ENCODE data around the gene MGLL.

MGLL gene

DNA sequence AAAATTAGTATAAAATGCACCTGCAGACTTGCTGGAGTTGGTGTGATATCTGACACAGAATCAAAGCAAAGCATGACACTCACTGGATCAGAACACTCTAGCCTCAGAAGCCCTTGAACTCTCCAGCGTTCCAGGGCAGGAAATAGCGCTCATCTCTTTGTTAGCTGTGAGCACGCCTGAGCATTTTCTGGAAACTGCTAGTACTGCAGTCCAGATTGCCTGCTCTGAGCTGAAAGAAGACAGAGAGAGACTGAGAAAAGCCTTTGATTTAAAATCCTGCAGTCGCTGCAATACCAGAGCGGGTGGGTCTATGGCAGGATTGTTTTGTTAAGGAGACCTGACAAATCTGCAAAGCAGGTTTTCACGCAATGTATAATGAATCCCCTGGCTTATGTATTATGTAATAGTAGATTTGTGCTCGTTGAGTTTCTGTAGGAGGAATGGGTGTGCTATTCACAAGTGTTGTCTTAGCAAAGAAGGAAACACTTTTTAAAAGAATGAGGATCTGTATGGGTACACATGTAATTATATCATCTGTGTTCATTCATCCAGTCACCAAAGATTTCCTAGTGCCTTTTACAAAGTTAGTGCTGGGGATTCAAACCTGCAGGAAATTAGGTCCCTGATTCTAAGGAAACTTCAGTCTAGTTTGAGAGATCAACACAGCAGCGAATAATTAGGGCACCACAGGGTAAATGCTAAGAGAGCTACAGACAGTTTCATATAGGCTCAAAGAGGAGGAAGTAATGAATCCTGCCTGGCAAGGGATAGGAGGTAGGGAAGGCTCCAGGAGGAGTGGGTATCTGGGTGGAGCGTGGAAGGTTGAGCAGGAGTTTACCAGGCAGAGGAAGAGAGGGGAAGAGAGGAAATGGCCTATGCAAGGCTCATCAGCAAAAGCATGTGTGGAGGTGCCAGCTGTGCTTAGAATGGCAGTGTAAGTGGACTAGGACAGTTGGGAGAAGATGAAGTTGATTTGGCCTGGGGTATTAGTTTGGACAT lies 26.1 kb upstream of the MGLL start:
- peaks cover 9% of the 10 kb centered on the region for H3K4me1 Mint-ChIP-seq
- DNase-seq (ENCODE audit: low spot score in 2 of 2), result no peak
- no peaks in the 10 kb centered on the region for H3K9me3 Mint-ChIP-seq
- H3K27ac Mint-ChIP-seq, result no peak overlapping the region
- ATAC-seq (ENCODE audit: low read depth), result no peak
- H3K27me3 Mint-ChIP-seq, result peaks cover 3% of the 10 kb centered on the region
- H3K36me3 Mint-ChIP-seq, result no peaks in the 10 kb centered on the region
- no peak overlapping the region for H3K4me3 Mint-ChIP-seq

DNA sequence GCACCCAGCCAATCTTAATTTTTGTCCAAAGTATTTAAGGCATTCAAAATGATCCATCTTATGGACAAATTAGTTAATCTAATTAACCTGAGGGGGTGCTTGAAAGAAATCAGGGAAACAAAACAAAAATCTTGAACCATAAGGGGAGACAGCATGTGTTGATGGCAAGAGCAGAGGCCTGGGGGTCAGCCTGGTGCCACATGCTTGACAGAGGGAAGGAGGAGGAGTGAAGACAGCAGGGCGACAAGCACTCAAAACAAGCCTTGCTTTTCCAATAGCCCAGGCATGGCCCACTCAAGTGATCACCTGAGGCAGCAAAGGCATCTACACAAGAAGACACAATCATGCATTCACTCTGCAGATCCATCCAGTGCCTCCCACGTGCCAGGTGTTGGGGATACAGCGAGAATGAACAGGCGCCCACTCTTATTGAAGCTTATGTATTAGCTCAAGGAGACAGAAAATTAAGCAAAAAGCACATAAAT lies 25.0 kb upstream of the MGLL start:
- no peaks in the 10 kb centered on the region for H3K9me3 Mint-ChIP-seq
- ATAC-seq (ENCODE audit: low read depth), result no peak
- no peak overlapping the region for H3K4me3 Mint-ChIP-seq
- no peaks in the 10 kb centered on the region for H3K36me3 Mint-ChIP-seq
- peaks cover 3% of the 10 kb centered on the region for H3K27me3 Mint-ChIP-seq
- no peak for DNase-seq (ENCODE audit: low spot score in 2 of 2)
- H3K4me1 Mint-ChIP-seq, result peaks cover 9% of the 10 kb centered on the region
- H3K27ac Mint-ChIP-seq, result no peak overlapping the region

DNA sequence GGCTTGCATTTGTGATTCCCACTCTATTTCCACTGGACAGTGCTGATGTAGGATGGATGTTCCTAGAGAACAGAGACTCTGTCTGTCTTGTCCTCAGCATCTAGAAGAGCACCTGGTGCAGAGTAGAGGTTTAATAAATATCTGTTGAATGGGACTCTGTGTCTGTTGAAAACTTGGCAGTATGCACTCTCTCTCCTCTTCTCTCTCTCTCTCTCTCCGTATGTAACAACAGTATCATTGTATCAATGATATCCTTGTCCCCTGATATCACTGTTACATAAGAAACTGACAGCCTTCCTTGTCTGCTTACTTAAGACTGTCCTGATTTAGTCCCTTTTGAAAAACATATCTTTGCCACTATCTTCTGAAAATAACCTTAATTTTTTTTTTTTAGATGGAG lies 24.3 kb upstream of the MGLL start:
- Mint-ChIP-seq H3K4me1 (peaks cover 9% of the 10 kb centered on the region), H3K4me3 (no peak overlapping the region), H3K27ac (no peak overlapping the region), H3K27me3 (peaks cover 3% of the 10 kb centered on the region), H3K36me3 (no peaks in the 10 kb centered on the region), H3K9me3 (no peaks in the 10 kb centered on the region)
- DNase-seq (ENCODE audit: low spot score in 2 of 2) (no peak), ATAC-seq (ENCODE audit: low read depth) (no peak)

DNA sequence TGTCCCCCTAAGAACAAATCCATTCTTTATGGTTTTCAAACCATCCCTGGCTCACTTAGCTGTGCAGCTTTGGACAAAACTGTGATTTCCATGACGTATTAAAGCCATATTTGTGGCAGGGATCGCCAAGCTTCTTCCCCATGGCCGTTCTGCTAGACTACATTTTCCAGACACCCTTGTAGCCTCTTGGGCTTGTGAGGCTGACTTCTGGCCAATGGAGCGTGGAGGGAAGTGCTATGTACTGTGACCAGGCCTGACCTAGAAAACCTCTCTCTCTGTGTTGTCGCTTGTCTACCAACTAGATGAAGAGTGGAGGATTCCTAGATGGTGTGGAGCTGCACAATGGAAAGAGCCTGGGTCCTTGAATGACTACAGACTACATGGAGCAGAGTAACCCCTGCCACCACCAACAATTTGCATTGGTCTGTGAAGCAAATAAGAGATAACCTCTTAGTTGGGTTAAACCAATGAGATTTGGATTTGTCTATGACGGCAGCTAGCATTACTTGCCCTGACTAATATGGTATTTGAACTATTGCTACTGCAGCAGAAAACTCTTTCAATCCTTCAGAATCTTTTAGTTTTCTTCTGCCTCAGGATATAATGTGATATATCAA lies 22.1 kb upstream of the MGLL start:
- ATAC-seq (ENCODE audit: low read depth), result peak; percentile 58
- Mint-ChIP-seq H3K4me3 (no peak overlapping the region), H3K4me1 (peaks cover 9% of the 10 kb centered on the region), H3K27me3 (peaks cover 3% of the 10 kb centered on the region), H3K36me3 (no peaks in the 10 kb centered on the region), H3K9me3 (no peaks in the 10 kb centered on the region), H3K27ac (no peak overlapping the region)
- DNase-seq (ENCODE audit: low spot score in 2 of 2), result no peak

DNA sequence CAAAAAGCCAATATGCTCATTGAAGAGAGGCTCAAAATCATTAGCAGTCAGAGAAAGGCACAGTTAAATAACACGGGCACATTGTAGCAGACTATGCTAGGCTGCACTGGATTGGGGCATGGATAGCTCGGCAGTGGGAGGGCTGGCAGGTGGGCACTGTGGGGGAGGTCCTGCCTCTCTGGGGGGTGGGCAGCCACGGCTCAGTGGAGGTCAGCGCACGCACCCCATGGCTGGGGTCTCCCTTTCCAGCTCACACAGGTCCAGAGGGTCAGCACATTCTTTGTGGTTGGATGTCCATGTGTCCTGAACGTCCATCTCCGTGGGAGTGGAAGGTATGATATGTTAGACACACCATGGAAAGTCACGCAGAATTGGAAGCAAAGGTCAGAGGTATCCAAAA lies 18.4 kb upstream of the MGLL start:
- Mint-ChIP-seq H3K9me3 (no peaks in the 10 kb centered on the region), H3K36me3 (no peaks in the 10 kb centered on the region), H3K27ac (no peak overlapping the region), H3K27me3 (peaks cover 4% of the 10 kb centered on the region), H3K4me3 (no peak overlapping the region), H3K4me1 (peaks cover 11% of the 10 kb centered on the region)
- DNase-seq (ENCODE audit: low spot score in 2 of 2) (no peak), ATAC-seq (ENCODE audit: low read depth) (no peak)

DNA sequence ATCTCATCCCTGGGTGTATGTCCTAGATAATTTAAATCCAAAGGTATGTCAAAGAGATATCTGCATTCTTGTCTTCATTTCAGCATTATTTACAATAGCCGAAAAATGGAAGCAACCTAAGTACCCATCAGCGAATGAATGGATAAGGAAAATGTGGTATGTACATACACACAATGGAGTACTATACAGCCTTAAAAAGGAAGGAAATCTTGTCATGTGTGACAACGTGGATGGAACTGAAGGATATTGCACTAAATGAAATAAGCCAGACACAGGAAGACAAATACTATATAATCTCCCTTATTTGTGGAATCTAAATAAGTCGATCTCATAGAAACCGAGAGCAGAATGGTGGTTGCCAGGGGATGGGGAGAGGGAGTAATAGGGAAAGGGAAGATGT lies 16.8 kb upstream of the MGLL start:
- H3K36me3 Mint-ChIP-seq, result no peaks in the 10 kb centered on the region
- H3K9me3 Mint-ChIP-seq, result no peaks in the 10 kb centered on the region
- DNase-seq (ENCODE audit: low spot score in 2 of 2) (no peak), ATAC-seq (ENCODE audit: low read depth) (no peak)
- H3K27ac Mint-ChIP-seq, result no peak overlapping the region
- no peak overlapping the region for H3K4me3 Mint-ChIP-seq
- H3K27me3 Mint-ChIP-seq, result peaks cover 4% of the 10 kb centered on the region
- H3K4me1 Mint-ChIP-seq, result peaks cover 12% of the 10 kb centered on the region

DNA sequence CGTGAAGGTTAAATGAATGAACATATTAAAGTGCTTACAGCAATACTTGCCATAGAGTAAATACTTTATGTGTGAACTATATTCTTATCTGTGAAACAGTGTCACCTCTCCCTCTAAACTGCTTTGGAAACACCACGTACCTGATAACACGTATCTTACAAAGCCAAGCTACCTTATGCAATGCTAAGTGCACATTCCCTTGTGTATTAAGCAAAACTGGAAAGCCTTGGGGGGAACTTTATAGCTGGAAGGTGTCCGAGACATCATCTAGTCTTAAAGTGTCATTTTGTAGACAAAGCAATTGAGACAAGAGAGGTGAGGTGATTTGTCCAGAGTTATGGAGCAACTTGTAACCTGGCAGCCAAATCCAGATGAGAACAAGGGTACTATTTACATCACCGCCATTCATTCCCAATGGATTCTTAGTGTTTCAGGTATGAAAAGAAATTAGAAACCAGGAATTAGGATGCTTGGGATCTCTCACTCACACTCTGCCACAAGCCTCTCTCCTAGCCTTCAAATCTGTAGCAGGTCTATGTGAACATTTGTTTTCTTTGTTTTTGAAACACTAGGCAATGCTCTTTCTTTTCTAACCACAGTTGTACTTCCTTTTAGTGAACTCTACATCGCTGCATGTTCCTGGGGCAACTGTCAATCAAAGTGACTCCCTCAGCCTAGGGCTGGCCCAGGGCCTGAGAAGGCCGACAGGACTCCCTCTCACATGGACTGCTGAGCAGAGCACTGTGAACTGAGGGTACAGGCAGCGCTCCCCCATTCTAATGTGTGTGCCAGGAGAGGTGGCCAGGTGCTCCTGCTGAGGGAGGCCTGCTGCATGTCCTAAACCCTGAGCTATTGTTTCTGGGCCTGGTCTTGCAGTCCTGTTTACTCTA lies 13.9 kb upstream of the MGLL start:
- peak overlapping the region; percentile 67 for H3K27ac Mint-ChIP-seq
- no peaks in the 10 kb centered on the region for H3K9me3 Mint-ChIP-seq
- peaks cover 10% of the 10 kb centered on the region for H3K4me1 Mint-ChIP-seq
- H3K4me3 Mint-ChIP-seq, result no peak overlapping the region
- no peak for DNase-seq (ENCODE audit: low spot score in 2 of 2)
- peak; percentile 56 for ATAC-seq (ENCODE audit: low read depth)
- H3K27me3 Mint-ChIP-seq, result peaks cover 4% of the 10 kb centered on the region
- H3K36me3 Mint-ChIP-seq, result no peaks in the 10 kb centered on the region

DNA sequence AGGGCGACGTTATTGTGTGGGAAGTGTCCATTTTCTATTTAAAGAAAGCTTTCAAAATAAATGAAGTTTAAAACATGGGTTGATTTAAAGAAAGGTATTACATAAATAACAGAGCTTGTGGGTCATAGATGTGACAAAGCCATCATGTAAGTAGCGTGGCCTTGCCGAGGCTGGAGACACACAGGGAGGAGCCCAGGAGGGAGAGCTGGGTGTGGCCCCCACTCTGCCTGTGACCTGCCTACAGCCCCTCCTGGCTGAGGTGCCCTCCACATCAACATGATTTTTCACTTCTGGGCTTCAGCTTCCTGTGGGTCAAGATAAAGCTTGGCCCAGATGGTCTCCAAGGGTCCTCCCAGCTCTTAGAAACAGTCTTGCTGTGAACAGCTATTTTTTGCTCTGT lies 12.5 kb upstream of the MGLL start:
- Mint-ChIP-seq H3K36me3 (no peaks in the 10 kb centered on the region), H3K27me3 (peaks cover 4% of the 10 kb centered on the region), H3K4me1 (peaks cover 10% of the 10 kb centered on the region), H3K4me3 (no peak overlapping the region), H3K27ac (peak overlapping the region; percentile 52), H3K9me3 (peaks cover 8% of the 10 kb centered on the region)
- ATAC-seq (ENCODE audit: low read depth), result no peak
- DNase-seq (ENCODE audit: low spot score in 2 of 2), result no peak

DNA sequence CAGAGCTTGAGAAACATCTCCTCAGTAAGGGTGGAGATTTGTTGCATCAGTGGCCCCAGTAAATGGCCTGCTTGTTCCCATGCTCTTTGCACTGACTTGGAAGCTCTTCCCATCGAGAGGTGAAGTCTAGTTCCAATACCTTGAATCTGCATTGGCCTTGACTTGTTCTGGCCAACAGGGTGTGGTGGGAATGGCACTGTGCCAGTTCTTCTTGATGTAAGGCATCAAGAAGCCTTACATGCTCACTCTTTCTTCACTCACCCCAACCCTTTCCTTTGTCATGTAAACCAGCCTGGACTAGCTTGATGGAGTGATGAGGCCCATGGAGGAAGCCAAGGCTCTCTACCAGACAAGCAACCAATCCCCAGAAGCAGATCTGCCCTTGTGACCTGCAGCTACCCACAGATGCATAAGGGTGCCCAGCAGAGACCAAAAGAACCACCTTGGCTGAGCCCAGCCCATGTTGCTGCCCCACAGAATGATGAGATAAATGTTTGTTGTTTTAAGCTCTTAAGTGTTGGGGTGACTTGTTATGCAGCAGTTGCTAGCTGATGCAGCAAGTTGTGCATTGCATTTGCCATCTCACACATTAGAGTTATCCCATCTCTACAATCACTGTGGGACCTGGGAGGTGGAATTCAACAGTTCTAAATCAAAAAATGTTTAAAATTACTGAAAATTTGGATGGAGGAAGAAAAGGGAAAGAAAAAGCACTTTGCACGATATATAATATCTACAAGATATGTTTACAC lies 11.1 kb upstream of the MGLL start:
- Mint-ChIP-seq H3K27ac (no peak overlapping the region), H3K4me1 (peaks cover 10% of the 10 kb centered on the region), H3K9me3 (peaks cover 14% of the 10 kb centered on the region), H3K36me3 (no peaks in the 10 kb centered on the region), H3K27me3 (no peaks in the 10 kb centered on the region), H3K4me3 (no peak overlapping the region)
- ATAC-seq (ENCODE audit: low read depth), result no peak
- DNase-seq (ENCODE audit: low spot score in 2 of 2), result no peak

DNA sequence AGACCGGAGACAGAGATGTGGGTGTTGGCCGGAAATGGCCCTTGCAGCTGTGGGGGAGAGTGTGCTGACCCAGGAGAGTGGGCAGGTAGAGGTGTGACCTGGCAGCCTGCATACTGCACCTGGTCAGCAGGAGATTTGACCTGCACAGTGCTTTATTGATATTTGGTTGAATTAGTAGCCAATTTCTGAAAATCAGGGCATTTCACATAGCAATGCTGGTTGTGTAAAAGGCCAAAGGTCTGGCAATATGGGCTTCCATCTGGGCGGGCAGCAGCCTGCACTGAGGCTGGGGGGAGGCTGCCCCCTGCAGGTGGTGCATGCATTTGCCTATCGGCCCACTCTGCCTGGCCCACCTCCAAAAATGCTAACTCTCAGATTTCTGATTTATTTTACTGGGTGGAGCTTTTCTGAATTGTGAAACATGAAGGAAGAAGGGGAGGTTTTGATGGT lies 9.4 kb upstream of the MGLL start:
- Mint-ChIP-seq H3K36me3 (no peaks in the 10 kb centered on the region), H3K4me3 (no peak overlapping the region), H3K27me3 (no peaks in the 10 kb centered on the region), H3K4me1 (peaks cover 10% of the 10 kb centered on the region), H3K27ac (no peak overlapping the region), H3K9me3 (peaks cover 15% of the 10 kb centered on the region)
- ATAC-seq (ENCODE audit: low read depth) (peak; percentile 41), DNase-seq (ENCODE audit: low spot score in 2 of 2) (peak in 1 of 2 donors; percentile 39)

DNA sequence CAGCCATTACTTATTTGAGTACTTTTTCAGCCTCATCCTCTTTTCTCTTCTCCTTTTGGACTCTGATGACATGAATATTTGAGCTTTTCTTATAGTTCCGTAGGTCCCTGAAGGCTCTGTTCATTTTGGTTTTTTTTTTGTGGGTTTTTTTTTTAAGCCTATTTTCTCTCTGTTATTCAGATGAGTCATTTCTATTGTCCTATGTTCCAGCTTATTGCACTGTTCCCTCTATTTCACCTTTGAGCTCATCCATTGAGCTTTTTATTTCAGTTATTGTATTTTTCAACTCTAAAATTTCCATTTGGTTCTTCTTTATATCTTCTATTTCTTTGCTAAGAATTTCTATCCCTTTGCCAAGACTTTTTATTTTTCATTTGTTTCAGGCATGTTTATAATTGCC lies 7.2 kb upstream of the MGLL start:
- ATAC-seq (ENCODE audit: low read depth) (no peak), DNase-seq (ENCODE audit: low spot score in 2 of 2) (no peak)
- peaks cover 17% of the 10 kb centered on the region for H3K9me3 Mint-ChIP-seq
- H3K4me1 Mint-ChIP-seq, result no peaks in the 10 kb centered on the region
- H3K4me3 Mint-ChIP-seq, result no peak overlapping the region
- H3K36me3 Mint-ChIP-seq, result no peaks in the 10 kb centered on the region
- peaks cover 2% of the 10 kb centered on the region for H3K27me3 Mint-ChIP-seq
- no peak overlapping the region for H3K27ac Mint-ChIP-seq

DNA sequence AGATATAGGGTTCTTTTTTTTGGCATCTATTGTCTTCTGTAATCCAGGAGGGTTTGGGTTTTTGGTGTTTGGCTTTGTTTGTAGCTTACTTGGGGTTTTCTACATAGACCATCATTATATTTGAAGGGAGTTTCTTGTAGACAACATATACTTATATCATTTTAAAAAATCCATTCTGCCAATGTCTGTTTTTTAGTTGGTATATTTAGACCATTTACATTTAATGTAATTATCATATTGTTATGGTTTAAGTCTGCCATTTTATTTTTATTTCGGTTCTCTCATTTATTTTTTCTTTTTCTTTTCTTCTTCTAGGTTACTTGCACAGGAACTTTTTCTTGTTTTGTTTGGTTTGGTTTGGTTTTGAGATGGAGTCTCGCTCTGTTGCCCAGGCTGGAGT lies 5.5 kb upstream of the MGLL start:
- Mint-ChIP-seq H3K27me3 (peaks cover 11% of the 10 kb centered on the region), H3K4me1 (peaks cover 5% of the 10 kb centered on the region), H3K27ac (no peak overlapping the region), H3K4me3 (no peak overlapping the region), H3K36me3 (no peaks in the 10 kb centered on the region), H3K9me3 (peaks cover 17% of the 10 kb centered on the region)
- ATAC-seq (ENCODE audit: low read depth) (no peak), DNase-seq (ENCODE audit: low spot score in 2 of 2) (no peak)

DNA sequence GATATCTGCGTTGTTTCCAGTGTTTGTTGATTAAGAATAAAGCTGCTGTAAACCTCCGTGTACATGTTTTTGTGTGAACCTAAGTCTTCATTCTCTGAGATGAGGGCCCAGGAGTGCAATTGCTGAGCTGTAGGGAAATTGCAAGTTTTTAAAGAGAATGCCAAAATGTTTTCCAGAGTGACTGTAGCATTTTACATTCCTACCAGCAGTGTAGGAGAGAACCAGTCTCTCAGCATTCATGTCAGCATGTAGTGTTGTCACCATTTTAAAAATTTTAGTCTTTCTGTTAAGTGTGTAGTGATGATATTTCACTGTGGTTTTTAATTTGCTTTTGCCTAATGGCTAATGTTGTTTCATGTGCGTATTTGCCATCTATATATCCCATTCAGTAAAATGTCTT lies 3.4 kb upstream of the MGLL start:
- Mint-ChIP-seq H3K4me3 (no peak overlapping the region), H3K4me1 (peaks cover 9% of the 10 kb centered on the region), H3K9me3 (peaks cover 17% of the 10 kb centered on the region), H3K36me3 (no peaks in the 10 kb centered on the region), H3K27me3 (peaks cover 13% of the 10 kb centered on the region), H3K27ac (no peak overlapping the region)
- ATAC-seq (ENCODE audit: low read depth) (no peak), DNase-seq (ENCODE audit: low spot score in 2 of 2) (no peak)

Measured in memory B cell (primary cell).